HFF-Myc (cell line): Measurements from ENCODE around the gene ETNK2.

Experiments
- DNase-seq: peaks from one replicate; pipeline ENCODE4 v3.0.0-alpha.2; 2011; ENCODE audit warnings: low read depth; ENCODE audit errors: extremely low read depth
- H3K4me3 ChIP-seq: replicated peaks from 2 replicates; pipeline ENCODE4 v1.5.1; 2011; ENCODE audit warnings: low read depth, mild to moderate bottlenecking, control low read depth, low read length
- CTCF ChIP-seq: IDR thresholded peaks from 2 replicates; pipeline ENCODE4 v1.5.1; 2012; ENCODE audit warnings: mild to moderate bottlenecking, low read depth, low read length, control low read depth; ENCODE audit errors: missing control alignments

Gene ETNK2

GRCh38 chr1:204151552-204152309 lies at the start of gene ETNK2:
ETNK2 (minus strand) TSS chr1:204152044; CDS start chr1:204151852, 192 bp downstream.
- DNase-seq, result no peak
- no peak for TF ChIP-seq CTCF
- H3K4me3 ChIP-seq, result peak within 1 kb of the TSS; percentile 50

- TF ChIP-seq CTCF, result no peak
- no peak for DNase-seq
- H3K4me3 ChIP-seq, result no peak overlapping the region
Observed at GRCh38 chr1:204201348-204202040, 49.6 kb upstream of the ETNK2 start.

- DNase-seq, result no peak
- TF ChIP-seq CTCF, result no peak
- no peak overlapping the region for H3K4me3 ChIP-seq
Observed at GRCh38 chr1:204199579-204199978, 47.7 kb upstream of the ETNK2 start.

- TF ChIP-seq CTCF, result no peak
- H3K4me3 ChIP-seq, result no peak overlapping the region
- DNase-seq, result peak; percentile 27
Observed at GRCh38 chr1:204198348-204199340, 46.8 kb upstream of the ETNK2 start.

GRCh38 chr1:204197068-204197467 lies 45.2 kb upstream of the ETNK2 start:
- DNase-seq, result no peak
- TF ChIP-seq CTCF, result no peak
- H3K4me3 ChIP-seq, result no peak overlapping the region

GRCh38 chr1:204196068-204196795 lies 44.4 kb upstream of the ETNK2 start, which contains the start of gene KISS1:
KISS1 (minus strand) TSS chr1:204196491; CDS start chr1:204192876, 3,615 bp downstream.
- no peak within 1 kb of the TSS for H3K4me3 ChIP-seq
- no peak for DNase-seq
- no peak for TF ChIP-seq CTCF
